GM20000 (cell line): ENCODE data around the gene DNAJC22.
A peak's percentile ranks its signal among the peaks of the same experiment; 100 is the strongest.
"Not testable (repeated sequence)": the region's sequence is repeated elsewhere in the genome, so short reads cannot be mapped to it uniquely, and the experiment has no call there.

Source experiments
- DNase-seq: peaks from one replicate; pipeline ENCODE4 v3.0.0; 2012; ENCODE audit warnings: low spot score
- CTCF ChIP-seq: IDR thresholded peaks from 2 replicates; pipeline ENCODE4 v1.5.1; 2012; ENCODE audit warnings: mild to moderate bottlenecking, control low read depth; ENCODE audit errors: extremely low read depth, missing control alignments

DNAJC22 gene

DNA sequence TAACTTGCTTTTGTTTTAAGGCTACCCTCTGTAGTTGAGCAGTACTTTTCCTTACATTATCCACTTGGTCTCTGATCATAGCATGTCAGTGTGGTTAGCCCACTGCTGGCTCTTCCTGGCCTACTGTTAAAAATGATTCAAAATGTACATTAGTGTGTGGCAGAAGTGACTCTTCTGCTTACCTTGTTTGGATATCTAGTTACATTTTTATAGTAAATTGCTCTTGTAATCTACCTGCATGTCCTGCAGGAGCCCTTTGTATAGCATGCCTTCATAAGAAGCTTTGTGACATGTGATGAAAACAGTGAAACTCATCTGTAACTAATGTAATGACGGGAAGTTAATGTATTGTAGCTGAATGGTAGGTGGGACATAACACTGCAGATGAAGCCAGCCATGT lies 28.7 kb downstream of the DNAJC22 start:
- no peak for DNase-seq
- no peak for TF ChIP-seq CTCF

GRCh38 chr12:49377386-49377785 lies 30.7 kb downstream of the DNAJC22 start:
- TF ChIP-seq CTCF = no peak

GRCh38 chr12:49380184-49380583 lies 33.5 kb downstream of the DNAJC22 start:
- not testable (repeated sequence) for DNase-seq

More at GRCh38 chr12:49377386-49377785, 30.7 kb downstream of the DNAJC22 start:
- no peak for DNase-seq

DNA sequence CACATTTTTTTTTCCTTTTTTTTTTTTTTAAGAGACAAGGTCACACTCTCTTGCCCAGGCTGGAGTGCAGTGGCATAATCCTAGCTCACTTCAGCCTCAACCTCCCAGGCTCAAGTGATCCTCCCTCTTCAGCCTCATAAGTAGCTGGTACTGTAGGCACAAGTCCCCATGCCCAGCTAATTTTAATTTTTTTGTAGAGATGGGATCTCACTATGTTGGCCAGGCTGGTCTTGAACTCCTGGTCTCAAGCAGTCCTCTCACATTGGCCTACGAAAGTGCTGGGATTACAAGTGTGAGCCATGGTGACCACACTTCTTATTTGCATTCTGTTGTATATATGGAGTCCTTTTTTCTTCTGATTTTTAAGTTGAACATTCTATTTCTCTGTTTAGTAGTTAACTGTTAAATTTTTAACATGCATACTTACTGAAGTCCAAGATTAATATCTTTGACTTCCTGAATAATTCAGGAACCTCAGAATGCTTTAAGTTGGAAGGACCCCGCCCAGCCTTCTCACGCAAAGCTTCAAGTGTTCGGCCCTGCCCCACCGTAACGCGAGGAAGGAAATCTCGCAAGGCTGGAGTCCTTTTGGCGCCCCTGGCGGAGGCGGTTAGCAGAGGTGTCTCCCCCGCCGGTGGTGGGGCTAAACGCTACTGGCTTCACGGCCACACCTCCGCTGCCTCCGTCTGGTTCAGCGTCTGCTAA lies 42.1 kb downstream of the DNAJC22 start:
- no peak for DNase-seq
- peak; percentile 23 for TF ChIP-seq CTCF

GRCh38 chr12:49389387-49389703 lies 42.7 kb downstream of the DNAJC22 start:
- no peak for DNase-seq
- TF ChIP-seq CTCF = no peak

GRCh38 chr12:49397000-49397399 lies 50.3 kb downstream of the DNAJC22 start:
- DNase-seq = no peak
- no peak for TF ChIP-seq CTCF

- TF ChIP-seq CTCF = no peak
- no peak for DNase-seq
These were observed 53.6 kb downstream of the DNAJC22 start for GRCh38 chr12:49400304-49400703.
